ENCODE data around the gene CABLES2. TPM values are rescaled to one million over a fixed set of nuclear protein-coding genes. Genes with fewer than 3 reads are reported as not detected.

The CABLES2 gene
- total and polyA plus RNA-seq, 4 experiments from 2014 or later, result 0.45 to 7.5 (median 3.8) TPM

DNA sequence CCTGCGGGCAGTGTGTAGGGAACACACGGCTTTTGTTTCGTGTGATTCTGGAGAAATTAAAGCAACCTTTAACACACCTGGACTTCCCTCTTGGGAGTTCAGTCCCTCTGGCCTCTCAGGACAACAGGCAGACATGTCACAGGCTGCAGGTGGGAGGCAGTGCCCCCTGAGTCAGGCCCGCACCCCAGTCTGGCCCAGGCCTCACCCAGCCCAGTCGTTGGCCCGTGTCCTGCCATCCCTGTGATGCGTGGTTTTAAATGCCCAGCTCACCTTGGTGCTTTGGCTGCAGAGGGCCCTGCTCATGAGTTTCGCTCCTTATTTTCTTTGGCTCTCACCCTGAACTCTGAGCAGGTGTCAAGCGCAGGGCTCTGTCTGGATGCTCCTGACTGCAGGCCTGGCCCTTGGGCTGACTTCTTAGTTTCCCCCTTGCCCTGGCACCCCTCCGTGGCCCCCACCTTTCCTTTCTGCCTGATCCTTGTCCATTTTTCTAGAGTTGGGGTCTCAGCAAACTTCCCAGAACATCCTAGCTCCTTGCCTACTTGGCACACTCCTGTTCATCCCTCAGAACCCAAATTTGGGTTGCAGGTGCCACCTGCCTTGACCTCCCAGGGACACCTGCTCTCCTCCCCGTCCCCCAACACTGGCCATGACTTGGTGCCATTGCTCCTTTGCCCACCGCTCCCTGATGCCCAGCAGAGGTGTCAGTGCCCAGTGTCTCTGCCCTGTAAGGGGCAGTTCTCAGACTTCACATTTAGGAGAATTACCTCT, 2.2 kb upstream of the CABLES2 start:
- Mint-ChIP-seq H3K27me3 (no peaks in the 10 kb centered on the region), H3K4me1 (peaks cover 12 to 34% (median 23%) of the 10 kb centered on the region in 4 donors), H3K36me3 (peaks cover 0 to 7% of the 10 kb centered on the region in 2 donors), H3K9me3 (peaks cover 0 to 1% (median 0%) of the 10 kb centered on the region in 8 donors), H3K27ac (peak overlapping the region in 2 of 7 donors; percentile 29 to 71), H3K4me3 (peak overlapping the region in 5 of 8 donors; percentile 9 to 72 (median 26))
- intact Hi-C loops (cut with micrococcal nuclease), result loop anchor here (5.0 kb wide), 1 partner anchor 388 kb away; the partner anchor contains the start of gene MRGBP
- Histone ChIP-seq H3K27me3 (ENCODE audit: insufficient read depth, low read length) (no peaks in the 10 kb centered on the region), H3K9me3 (ENCODE audit: control insufficient read depth in 1 of 2, low read length in 2 of 2) (no peaks in the 10 kb centered on the region), H3K4me1 (ENCODE audit: insufficient read depth, low read length) (peaks cover 34% of the 10 kb centered on the region), H3K36me3 (ENCODE audit: insufficient read depth, low read length) (no peaks in the 10 kb centered on the region), H3K4me3 (ENCODE audit: low read length in 2 of 2) (no peak overlapping the region), H3K27ac (ENCODE audit: low read depth, low read length) (no peak overlapping the region)
- CTCF ChIA-PET (ENCODE audit: partially characterized antibody), result interaction anchor here (1.3 kb wide), 1 partner anchor 20 kb away, joined by 3 read pairs; no protein-coding TSS in a partner anchor
- POLR2A ChIA-PET (ENCODE audit: partially characterized antibody), result interaction anchor here (0.5 to 1.4 kb wide), 3 partner anchors 22 to 387 kb away, joined by 3 to 4 read pairs (median 3); partner anchors contain the start of genes MRGBP and RPS21
- DNase-seq, result no peak

DNA sequence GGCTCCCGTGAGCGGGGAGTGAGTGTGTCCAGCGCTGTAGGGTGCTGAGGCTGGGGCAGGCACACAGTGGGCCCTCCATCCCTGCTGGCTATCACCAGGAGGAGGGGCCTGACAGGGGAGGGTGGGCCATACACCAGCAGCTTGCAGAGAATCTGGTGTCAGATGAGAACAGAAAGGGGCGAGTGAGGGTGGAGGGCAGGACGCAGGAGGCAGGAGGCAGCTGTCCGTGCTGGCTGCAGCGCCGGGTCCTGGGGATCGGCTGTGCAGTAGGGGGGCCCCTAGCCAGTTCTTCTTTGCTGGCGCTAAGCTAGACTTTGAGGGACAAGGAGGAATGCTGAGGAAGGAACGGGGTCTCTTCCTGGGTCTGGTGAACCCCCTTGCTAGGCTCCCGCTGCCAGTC, 1.6 kb upstream of the CABLES2 start:
- H3K4me3 ChIP-seq (ENCODE audit: low read length in 2 of 2), result no peak overlapping the region
- no peaks in the 10 kb centered on the region for H3K27me3 ChIP-seq (ENCODE audit: insufficient read depth, low read length)
- ChIA-PET CTCF (ENCODE audit: partially characterized antibody) (no interaction called here), POLR2A (ENCODE audit: partially characterized antibody) (interaction anchor here (1.1 kb wide), 1 partner anchor 388 kb away, joined by 3 read pairs; the partner anchor contains the start of gene MRGBP)
- H3K9me3 Mint-ChIP-seq, result peaks cover 0 to 1% (median 0%) of the 10 kb centered on the region in 8 donors
- H3K27ac Mint-ChIP-seq, result peak overlapping the region in 2 of 7 donors; percentile 12 to 71
- H3K27me3 Mint-ChIP-seq, result no peaks in the 10 kb centered on the region
- peaks cover 0 to 7% of the 10 kb centered on the region in 2 donors for H3K36me3 Mint-ChIP-seq
- intact Hi-C loops (cut with micrococcal nuclease), result loop anchor here (5.0 kb wide), 1 partner anchor 389 kb away; the partner anchor contains the start of gene MRGBP
- peak overlapping the region in 1 of 8 donors; percentile 15 for H3K4me3 Mint-ChIP-seq
- peaks cover 12 to 40% (median 26%) of the 10 kb centered on the region in 4 donors for H3K4me1 Mint-ChIP-seq
- peaks cover 34% of the 10 kb centered on the region for H3K4me1 ChIP-seq (ENCODE audit: insufficient read depth, low read length)
- no peaks in the 10 kb centered on the region for H3K36me3 ChIP-seq (ENCODE audit: insufficient read depth, low read length)
- H3K9me3 ChIP-seq (ENCODE audit: control insufficient read depth in 1 of 2, low read length in 2 of 2), result no peaks in the 10 kb centered on the region
- no peak overlapping the region for H3K27ac ChIP-seq (ENCODE audit: low read depth, low read length)
- DNase-seq, result no peak

DNA sequence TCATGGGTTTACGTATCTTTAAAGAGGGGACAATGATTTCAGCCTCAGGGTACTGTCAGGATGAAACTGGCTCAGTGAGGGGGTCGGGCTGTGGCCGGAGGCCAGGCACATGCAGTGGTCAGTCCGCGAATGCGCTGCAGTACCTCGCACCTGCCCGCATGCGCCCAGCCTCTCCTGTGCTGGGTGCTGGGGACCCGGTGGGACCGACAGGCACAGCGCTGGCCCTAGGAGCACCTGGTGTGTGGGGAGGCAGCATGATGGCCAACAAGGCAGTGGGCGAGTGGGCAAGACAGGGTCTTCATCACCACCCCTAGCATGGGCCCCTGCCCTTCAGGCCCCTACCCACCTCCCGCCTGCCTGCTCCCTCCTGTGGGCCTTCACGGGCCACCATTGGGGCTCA, 970 bp upstream of the CABLES2 start:
- Mint-ChIP-seq H3K27ac (peak overlapping the region in 3 of 7 donors; percentile 22 to 68 (median 60)), H3K36me3 (peaks cover 0 to 7% of the 10 kb centered on the region in 2 donors), H3K4me3 (peak overlapping the region in 6 of 8 donors; percentile 24 to 78 (median 70)), H3K4me1 (peaks cover 14 to 45% (median 29%) of the 10 kb centered on the region in 4 donors), H3K27me3 (no peaks in the 10 kb centered on the region), H3K9me3 (peaks cover 0 to 1% (median 0%) of the 10 kb centered on the region in 8 donors)
- Histone ChIP-seq H3K27ac (ENCODE audit: low read depth, low read length) (no peak overlapping the region), H3K4me3 (ENCODE audit: low read length in 2 of 2) (no peak overlapping the region), H3K27me3 (ENCODE audit: insufficient read depth, low read length) (no peaks in the 10 kb centered on the region), H3K4me1 (ENCODE audit: insufficient read depth, low read length) (peaks cover 34% of the 10 kb centered on the region), H3K36me3 (ENCODE audit: insufficient read depth, low read length) (no peaks in the 10 kb centered on the region), H3K9me3 (ENCODE audit: control insufficient read depth in 1 of 2, low read length in 2 of 2) (no peaks in the 10 kb centered on the region)
- CTCF ChIA-PET (ENCODE audit: partially characterized antibody), result no interaction called here
- intact Hi-C loops (cut with micrococcal nuclease), result loop anchor here (5.0 kb wide), 1 partner anchor 389 kb away; the partner anchor contains the start of gene MRGBP
- POLR2A ChIA-PET (ENCODE audit: partially characterized antibody), result interaction anchor here (1.1 to 1.6 kb wide), 2 partner anchors 107 to 388 kb away, joined by 3 read pairs; partner anchors contain the start of gene MRGBP
- DNase-seq, result no peak

DNA sequence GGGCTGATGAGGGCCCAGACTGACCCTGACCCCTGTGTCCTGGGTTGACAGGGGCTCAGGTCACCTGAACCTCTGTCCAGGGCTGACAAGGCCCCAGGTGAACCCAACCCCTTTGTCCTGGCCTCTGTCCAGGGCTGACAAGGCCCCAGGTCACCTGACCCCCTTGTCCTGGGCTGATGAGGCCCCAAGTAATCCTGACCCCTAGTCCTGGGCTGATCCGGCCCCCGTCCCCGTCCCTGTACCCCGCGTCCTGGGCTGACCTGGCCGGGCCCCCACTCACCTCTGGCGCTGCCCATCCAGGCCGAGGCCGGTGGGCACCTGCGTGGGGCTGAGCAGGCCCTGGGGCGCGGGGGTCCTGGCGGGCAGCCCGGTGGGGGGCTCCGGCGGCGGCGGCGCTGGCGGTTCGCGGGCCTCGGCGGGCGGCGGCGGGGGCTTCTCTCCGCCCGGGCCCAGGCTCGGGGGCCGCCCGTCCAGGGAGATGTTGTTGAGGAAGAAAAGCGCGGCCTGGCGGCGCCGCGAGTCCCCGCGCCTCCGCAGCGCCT, 379 bp downstream of the CABLES2 start:
- intact Hi-C loops (cut with micrococcal nuclease), result loop anchor here (1.0 to 5.0 kb wide), 4 partner anchors 19 to 391 kb away; partner anchors contain the start of genes ADRM1, MRGBP and RPS21
- no peaks in the 10 kb centered on the region for H3K36me3 ChIP-seq (ENCODE audit: insufficient read depth, low read length)
- H3K9me3 ChIP-seq (ENCODE audit: control insufficient read depth in 1 of 2, low read length in 2 of 2), result no peaks in the 10 kb centered on the region
- CTCF ChIA-PET (ENCODE audit: partially characterized antibody), result no interaction called here
- peak overlapping the region; percentile 65 for H3K27ac ChIP-seq (ENCODE audit: low read depth, low read length)
- H3K4me3 Mint-ChIP-seq, result peak overlapping the region; percentile 72 to 83 (median 78)
- peaks cover 0 to 7% of the 10 kb centered on the region in 2 donors for H3K36me3 Mint-ChIP-seq
- peaks cover 34% of the 10 kb centered on the region for H3K4me1 ChIP-seq (ENCODE audit: insufficient read depth, low read length)
- DNase-seq, result no peak
- no peaks in the 10 kb centered on the region for H3K27me3 ChIP-seq (ENCODE audit: insufficient read depth, low read length)
- POLR2A ChIA-PET (ENCODE audit: partially characterized antibody), result interaction anchor here (1.0 to 1.6 kb wide), 2 partner anchors 17 to 106 kb away, joined by 3 to 4 read pairs; no protein-coding TSS in a partner anchor
- H3K4me1 Mint-ChIP-seq, result peaks cover 15 to 45% (median 29%) of the 10 kb centered on the region in 4 donors
- peaks cover 0 to 1% (median 0%) of the 10 kb centered on the region in 8 donors for H3K9me3 Mint-ChIP-seq
- no peaks in the 10 kb centered on the region for H3K27me3 Mint-ChIP-seq
- H3K4me3 ChIP-seq (ENCODE audit: low read length in 2 of 2), result peak overlapping the region in 1 of 2 donors; percentile 57
- peak overlapping the region in 5 of 7 donors; percentile 27 to 84 (median 75) for H3K27ac Mint-ChIP-seq

DNA sequence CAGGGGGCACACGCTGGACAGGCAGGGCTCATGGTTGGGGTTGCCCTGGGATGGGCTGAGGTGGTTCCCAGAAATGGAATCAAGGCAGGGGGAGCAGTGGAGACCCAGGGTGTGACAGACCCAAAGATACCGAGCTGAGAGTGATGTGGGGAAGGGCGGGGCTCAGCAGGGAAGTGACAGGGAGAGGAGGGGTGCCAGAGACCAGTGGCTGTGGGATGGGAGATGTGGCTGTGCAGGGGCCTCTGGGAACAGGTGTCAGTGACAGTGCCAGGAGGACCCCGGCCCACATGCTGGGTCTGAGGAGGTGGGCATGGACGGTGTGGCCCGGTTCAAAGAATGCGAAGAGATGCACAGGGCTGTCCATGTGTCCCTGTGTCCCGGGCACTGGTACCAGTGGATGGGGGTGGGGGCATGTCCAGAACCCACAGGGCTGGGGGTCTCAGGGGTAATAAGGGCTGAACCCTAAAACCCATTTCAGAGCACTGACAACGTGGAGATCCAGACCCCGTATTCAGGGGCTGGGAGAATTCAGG, 1.0 kb downstream of the CABLES2 start:
- Histone ChIP-seq H3K9me3 (ENCODE audit: control insufficient read depth in 1 of 2, low read length in 2 of 2) (no peaks in the 10 kb centered on the region), H3K4me3 (ENCODE audit: low read length in 2 of 2) (peak overlapping the region in 1 of 2 donors; percentile 57), H3K27me3 (ENCODE audit: insufficient read depth, low read length) (no peaks in the 10 kb centered on the region), H3K27ac (ENCODE audit: low read depth, low read length) (peak overlapping the region; percentile 65), H3K36me3 (ENCODE audit: insufficient read depth, low read length) (no peaks in the 10 kb centered on the region), H3K4me1 (ENCODE audit: insufficient read depth, low read length) (peaks cover 34% of the 10 kb centered on the region)
- DNase-seq, result no peak
- CTCF ChIA-PET (ENCODE audit: partially characterized antibody), result no interaction called here
- intact Hi-C loops (cut with micrococcal nuclease), result loop anchor here (5.0 kb wide), 1 partner anchor 391 kb away; the partner anchor contains the start of gene MRGBP
- POLR2A ChIA-PET (ENCODE audit: partially characterized antibody), result interaction anchor here (1.5 kb wide), 1 partner anchor 20 kb away, joined by 8 read pairs; the partner anchor contains the start of gene RPS21
- H3K27me3 Mint-ChIP-seq, result no peaks in the 10 kb centered on the region
- peak overlapping the region; percentile 72 to 83 (median 78) for H3K4me3 Mint-ChIP-seq
- peak overlapping the region; percentile 53 to 86 (median 75) for H3K27ac Mint-ChIP-seq
- H3K4me1 Mint-ChIP-seq, result peaks cover 15 to 50% (median 29%) of the 10 kb centered on the region in 4 donors
- peaks cover 0 to 1% (median 0%) of the 10 kb centered on the region in 8 donors for H3K9me3 Mint-ChIP-seq
- peaks cover 0 to 7% of the 10 kb centered on the region in 2 donors for H3K36me3 Mint-ChIP-seq

DNA sequence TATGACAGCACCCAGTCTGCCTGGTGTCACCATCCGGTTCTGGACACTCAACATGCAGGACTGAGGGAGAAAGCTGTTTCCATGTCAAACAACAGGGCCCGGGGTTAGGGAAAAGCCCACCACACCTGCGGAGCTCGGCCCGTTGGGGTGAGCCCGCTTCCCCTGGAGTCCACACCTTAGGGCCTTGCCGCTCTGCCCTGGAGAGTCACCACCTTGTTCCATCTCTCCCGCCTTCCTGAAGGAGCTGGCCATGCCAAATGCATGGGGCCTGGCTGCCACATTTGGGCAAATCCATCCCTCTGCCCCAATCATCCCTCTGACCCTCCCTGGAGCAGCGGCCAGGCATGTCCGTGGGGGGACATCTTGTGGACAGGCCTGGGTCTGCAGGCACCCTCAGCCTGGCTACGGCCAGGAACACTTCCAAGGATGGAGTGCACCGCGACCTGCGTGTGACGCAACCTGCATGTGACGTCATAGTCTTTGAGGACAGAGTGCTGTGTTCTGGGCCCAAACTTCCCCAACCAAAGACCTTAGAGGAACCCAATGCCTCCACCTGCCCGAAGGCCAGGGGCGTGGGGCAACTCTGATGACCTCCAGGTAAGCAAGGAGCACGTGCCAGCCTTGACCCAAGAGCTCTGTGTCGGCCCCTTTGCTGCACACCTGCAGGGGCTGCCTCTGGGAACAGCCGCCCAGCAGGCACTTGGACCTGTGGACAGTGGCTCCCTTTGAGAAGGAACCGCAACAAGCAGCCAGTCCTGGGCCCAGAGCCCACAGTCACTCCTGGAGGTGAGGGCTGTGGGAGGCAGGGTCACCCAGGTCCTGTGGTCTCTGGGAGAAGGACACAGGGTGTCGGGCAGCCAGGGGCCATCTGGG, 1.7 kb downstream of the CABLES2 start:
- Mint-ChIP-seq H3K4me3 (peak overlapping the region; percentile 72 to 83 (median 78)), H3K9me3 (peaks cover 0 to 1% (median 0%) of the 10 kb centered on the region in 8 donors), H3K36me3 (peaks cover 0 to 11% of the 10 kb centered on the region in 2 donors), H3K27ac (peak overlapping the region in 5 of 7 donors; percentile 18 to 84 (median 70)), H3K4me1 (peaks cover 15 to 50% (median 30%) of the 10 kb centered on the region in 4 donors), H3K27me3 (no peaks in the 10 kb centered on the region)
- ChIA-PET CTCF (ENCODE audit: partially characterized antibody) (no interaction called here), POLR2A (ENCODE audit: partially characterized antibody) (interaction anchor here (1.5 kb wide), 1 partner anchor 19 kb away, joined by 8 read pairs; the partner anchor contains the start of gene RPS21)
- H3K4me1 ChIP-seq (ENCODE audit: insufficient read depth, low read length), result peaks cover 31% of the 10 kb centered on the region
- no peaks in the 10 kb centered on the region for H3K9me3 ChIP-seq (ENCODE audit: control insufficient read depth in 1 of 2, low read length in 2 of 2)
- no peaks in the 10 kb centered on the region for H3K36me3 ChIP-seq (ENCODE audit: insufficient read depth, low read length)
- no peak for DNase-seq
- intact Hi-C loops (cut with micrococcal nuclease), result loop anchor here (5.0 kb wide), 1 partner anchor 392 kb away; the partner anchor contains the start of gene MRGBP
- no peak overlapping the region for H3K27ac ChIP-seq (ENCODE audit: low read depth, low read length)
- no peak overlapping the region for H3K4me3 ChIP-seq (ENCODE audit: low read length in 2 of 2)
- no peaks in the 10 kb centered on the region for H3K27me3 ChIP-seq (ENCODE audit: insufficient read depth, low read length)

Data from CD4-positive, alpha-beta memory T cell (primary cell).